HL-60 (cell line): ENCODE data around the gene BAIAP2L1.

ENCODE experiments used
- DNase-seq, 2 experiments: peaks; one replicate each; pipeline ENCODE4 v3.0.0-alpha.2; 2010 to 2020; ENCODE audit warnings: low read depth in 1 of 2, low spot score in 1 of 2
- H3K27ac ChIP-seq: fragments of 250-450 bp; sonication (Bioruptor Pico); replicated peaks from 2 replicates; pipeline ENCODE4 v1.5.1; 2020; ENCODE audit warnings: mild to moderate bottlenecking, moderate library complexity
- H3K27me3 ChIP-seq: fragments of 250-450 bp; sonication (Bioruptor Pico); 2 replicates; pipeline ENCODE4 v1.5.1; 2021; ENCODE audit warnings: mild to moderate bottlenecking, moderate library complexity; ENCODE audit not compliant: insufficient read depth, poor library complexity, severe bottlenecking
- H3K4me3 ChIP-seq: replicated peaks from 2 replicates; pipeline ENCODE4 v1.5.1; 2011; ENCODE audit warnings: mild to moderate bottlenecking, control low read depth, low read length; ENCODE audit not compliant: insufficient read depth
- CTCF ChIP-seq: IDR thresholded peaks from one replicate; pipeline ENCODE4 v1.5.1; 2011; ENCODE audit warnings: low read length, control low read depth, inconsistent platforms; ENCODE audit not compliant: insufficient read depth
- GABPA ChIP-seq: IDR thresholded peaks from 2 replicates; pipeline ENCODE4 v1.6.1; 2012; ENCODE audit warnings: low read depth
- POLR2AphosphoS5 ChIP-seq: IDR thresholded peaks from 2 replicates; pipeline ENCODE4 v1.6.1; 2012; ENCODE audit warnings: low read depth
- REST ChIP-seq: IDR thresholded peaks from 2 replicates; pipeline ENCODE4 v1.6.1; 2012; ENCODE audit warnings: low read depth; ENCODE audit not compliant: insufficient replicate concordance
- SPI1 ChIP-seq: IDR thresholded peaks from 2 replicates; pipeline ENCODE4 v1.6.1; 2012; ENCODE audit warnings: low read depth, mild to moderate bottlenecking, borderline replicate concordance

BAIAP2L1 gene

GRCh38 chr7:98434087-98434486 lies 33.2 kb upstream of the BAIAP2L1 start:
- TF ChIP-seq REST (no peak), CTCF (no peak), SPI1 (no peak), POLR2AphosphoS5 (no peak), GABPA (no peak)
- H3K27ac ChIP-seq = no peak overlapping the region
- DNase-seq = no peak

DNA sequence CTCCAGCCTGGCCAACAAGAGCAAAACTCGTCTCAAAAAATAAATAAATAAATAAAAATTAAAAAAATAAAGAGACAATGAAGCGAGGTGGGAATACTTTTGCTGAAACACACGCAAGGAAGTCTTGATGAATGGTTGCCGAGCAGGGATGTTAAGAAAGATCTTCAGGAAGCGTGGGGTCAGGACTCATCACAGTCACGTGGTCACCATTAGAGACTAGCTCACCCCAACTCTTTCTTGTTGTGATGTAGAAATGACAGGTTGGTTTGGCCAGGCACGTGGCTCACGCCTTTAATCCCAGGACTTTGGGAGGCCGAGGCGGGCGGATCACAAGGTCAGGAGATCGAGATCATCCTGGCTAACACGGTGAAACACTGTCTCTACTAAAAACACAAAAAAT lies 28.9 kb upstream of the BAIAP2L1 start:
- no peak for TF ChIP-seq POLR2AphosphoS5
- TF ChIP-seq CTCF = no peak
- TF ChIP-seq REST = no peak
- no peak for TF ChIP-seq GABPA
- H3K4me3 ChIP-seq = no peak overlapping the region
- no peak for DNase-seq
- H3K27ac ChIP-seq = no peak overlapping the region
- no peaks in the 10 kb centered on the region for H3K27me3 ChIP-seq

More at GRCh38 chr7:98434087-98434486, 33.2 kb upstream of the BAIAP2L1 start:
- Histone ChIP-seq H3K27me3 (no peaks in the 10 kb centered on the region), H3K4me3 (no peak overlapping the region)

DNA sequence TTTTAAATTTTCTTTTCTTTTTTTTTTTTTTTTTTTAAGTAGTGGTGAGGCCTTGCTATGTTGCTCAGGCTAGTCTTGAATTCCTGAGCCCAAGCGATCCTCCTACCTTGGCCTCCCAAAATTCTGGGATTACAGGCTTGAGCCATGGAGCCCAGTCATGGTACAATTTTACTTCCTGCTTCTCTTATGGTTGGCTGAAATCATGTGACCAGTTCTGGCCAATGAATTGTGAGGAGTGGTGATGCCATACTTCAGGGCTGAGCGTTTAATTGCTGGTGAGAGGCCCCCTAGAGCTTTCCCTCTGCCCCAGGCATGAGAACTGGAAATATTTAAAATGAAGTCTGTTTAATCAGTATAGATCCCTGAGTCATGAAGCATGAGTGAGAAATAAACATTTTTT lies 22.2 kb upstream of the BAIAP2L1 start:
- Histone ChIP-seq H3K4me3 (no peak overlapping the region), H3K27ac (no peak overlapping the region), H3K27me3 (no peaks in the 10 kb centered on the region)
- no peak for TF ChIP-seq REST
- no peak for TF ChIP-seq GABPA
- TF ChIP-seq POLR2AphosphoS5 = no peak
- TF ChIP-seq CTCF = no peak
- no peak for TF ChIP-seq SPI1
- no peak for DNase-seq
